Rectal smooth muscle tissue (tissue), 1 donor: ENCODE data around the gene ANTXR1.
A peak's percentile ranks its signal among the peaks of the same experiment; 100 is the strongest.

Experiments
- H3K27ac ChIP-seq: one replicate; pipeline ENCODE4 v1.7.0; 2013; ENCODE audit warnings: low read depth, low read length, inconsistent platforms
- H3K27me3 ChIP-seq: one replicate; pipeline ENCODE4 v1.7.0; 2013; ENCODE audit warnings: low read length; ENCODE audit not compliant: control insufficient read depth, insufficient read depth
- H3K36me3 ChIP-seq: one replicate; pipeline ENCODE4 v1.7.0; 2013; ENCODE audit warnings: low read length; ENCODE audit not compliant: control insufficient read depth, insufficient read depth
- H3K4me1 ChIP-seq: one replicate; pipeline ENCODE4 v1.7.0; 2013; ENCODE audit warnings: low read length; ENCODE audit not compliant: control insufficient read depth, insufficient read depth
- H3K4me3 ChIP-seq: one replicate; pipeline ENCODE4 v1.7.0; 2013; ENCODE audit warnings: low read length
- H3K9ac ChIP-seq: one replicate; pipeline ENCODE4 v1.7.0; 2013; ENCODE audit warnings: low read length

The ANTXR1 gene

GRCh38 chr2:69010437-69011194, 2.4 kb upstream of the ANTXR1 start:
- H3K4me1 ChIP-seq: peaks cover 3% of the 10 kb centered on the region
- H3K27ac ChIP-seq: no peak overlapping the region
- H3K27me3 ChIP-seq: peaks cover 3% of the 10 kb centered on the region
- H3K9ac ChIP-seq: no peak overlapping the region
- H3K4me3 ChIP-seq: no peak overlapping the region
- H3K36me3 ChIP-seq: no peaks in the 10 kb centered on the region

GRCh38 chr2:69011611-69012157, 1.3 kb upstream of the ANTXR1 start:
- no peak overlapping the region for H3K9ac ChIP-seq
- H3K27me3 ChIP-seq: peaks cover 3% of the 10 kb centered on the region
- no peaks in the 10 kb centered on the region for H3K36me3 ChIP-seq
- H3K4me3 ChIP-seq: no peak overlapping the region
- H3K4me1 ChIP-seq: peaks cover 3% of the 10 kb centered on the region
- H3K27ac ChIP-seq: no peak overlapping the region

- Histone ChIP-seq H3K4me3 (peak overlapping the region; percentile 85), H3K27me3 (peaks cover 3% of the 10 kb centered on the region), H3K36me3 (no peaks in the 10 kb centered on the region), H3K9ac (no peak overlapping the region), H3K4me1 (peaks cover 10% of the 10 kb centered on the region), H3K27ac (peak overlapping the region; percentile 90)
Observed at GRCh38 chr2:69012310-69013141, 453 bp upstream of the ANTXR1 start.

- H3K4me3 ChIP-seq: peak overlapping the region; percentile 85
- peaks cover 11% of the 10 kb centered on the region for H3K4me1 ChIP-seq
- peak overlapping the region; percentile 5 for H3K9ac ChIP-seq
- H3K27ac ChIP-seq: peak overlapping the region; percentile 90
- H3K27me3 ChIP-seq: peaks cover 3% of the 10 kb centered on the region
- no peaks in the 10 kb centered on the region for H3K36me3 ChIP-seq
Observed at GRCh38 chr2:69013840-69014821, 1.2 kb downstream of the ANTXR1 start.

DNA sequence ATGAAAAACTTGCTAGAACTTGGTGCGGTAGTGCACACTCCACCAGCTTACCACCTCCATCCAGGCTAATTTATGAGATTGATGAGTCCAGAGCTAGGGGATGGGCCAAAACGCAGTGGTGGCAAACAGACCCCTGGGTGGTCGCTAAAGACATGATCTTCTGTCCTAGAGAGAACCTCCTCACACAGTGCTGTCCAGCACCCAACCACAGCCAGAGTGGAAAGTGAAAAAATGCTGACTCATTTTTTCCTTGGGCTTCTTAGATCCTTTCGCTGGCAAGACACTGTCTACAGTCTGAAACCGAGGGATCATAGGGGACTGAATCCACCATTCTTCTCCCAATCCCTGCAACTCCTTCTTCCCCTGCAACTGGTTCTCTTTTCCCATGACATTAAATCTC, 4.1 kb downstream of the ANTXR1 start:
- peaks cover 3% of the 10 kb centered on the region for H3K27me3 ChIP-seq
- H3K36me3 ChIP-seq: no peaks in the 10 kb centered on the region
- H3K27ac ChIP-seq: peak overlapping the region; percentile 30
- no peak overlapping the region for H3K9ac ChIP-seq
- H3K4me1 ChIP-seq: peaks cover 20% of the 10 kb centered on the region
- peak overlapping the region; percentile 36 for H3K4me3 ChIP-seq

- H3K4me1 ChIP-seq: peaks cover 20% of the 10 kb centered on the region
Observed at GRCh38 chr2:69017835-69018234, 4.9 kb downstream of the ANTXR1 start.

DNA sequence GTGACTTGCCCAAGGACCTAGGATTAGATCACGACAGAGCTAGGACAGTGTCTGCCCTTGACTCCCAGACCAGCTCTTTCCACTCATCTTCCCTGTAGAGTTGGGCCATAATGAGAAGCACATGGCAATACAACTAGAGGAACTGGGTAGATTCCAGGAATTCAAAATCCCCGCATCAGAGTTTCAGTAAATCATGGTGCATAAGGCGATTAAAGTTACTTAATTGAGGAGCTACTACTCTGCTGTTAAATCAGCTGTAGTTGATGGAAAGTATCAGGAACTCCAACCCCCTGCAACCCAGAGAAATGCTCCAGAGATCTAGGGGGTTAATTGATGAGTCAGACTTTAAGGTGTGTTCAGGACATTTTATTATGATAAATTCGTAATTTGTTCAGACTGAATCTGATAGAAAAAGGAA, 5.7 kb downstream of the ANTXR1 start:
- Histone ChIP-seq H3K27me3 (peaks cover 1% of the 10 kb centered on the region), H3K27ac (no peak overlapping the region), H3K4me3 (no peak overlapping the region), H3K9ac (no peak overlapping the region), H3K4me1 (peaks cover 20% of the 10 kb centered on the region), H3K36me3 (no peaks in the 10 kb centered on the region)

More at GRCh38 chr2:69017835-69018234, 4.9 kb downstream of the ANTXR1 start:
- no peak overlapping the region for H3K9ac ChIP-seq
- no peak overlapping the region for H3K27ac ChIP-seq
- H3K36me3 ChIP-seq: no peaks in the 10 kb centered on the region
- no peak overlapping the region for H3K4me3 ChIP-seq
- peaks cover 3% of the 10 kb centered on the region for H3K27me3 ChIP-seq

- no peak overlapping the region for H3K9ac ChIP-seq
- no peak overlapping the region for H3K27ac ChIP-seq
- H3K27me3 ChIP-seq: no peaks in the 10 kb centered on the region
- no peaks in the 10 kb centered on the region for H3K36me3 ChIP-seq
- H3K4me3 ChIP-seq: no peak overlapping the region
- peaks cover 23% of the 10 kb centered on the region for H3K4me1 ChIP-seq
Observed at GRCh38 chr2:69020496-69021426, 7.8 kb downstream of the ANTXR1 start.

- Histone ChIP-seq H3K36me3 (no peaks in the 10 kb centered on the region), H3K27me3 (no peaks in the 10 kb centered on the region), H3K4me1 (peaks cover 30% of the 10 kb centered on the region), H3K4me3 (no peak overlapping the region), H3K9ac (no peak overlapping the region), H3K27ac (no peak overlapping the region)
Observed at GRCh38 chr2:69021727-69022126, 8.7 kb downstream of the ANTXR1 start.

DNA sequence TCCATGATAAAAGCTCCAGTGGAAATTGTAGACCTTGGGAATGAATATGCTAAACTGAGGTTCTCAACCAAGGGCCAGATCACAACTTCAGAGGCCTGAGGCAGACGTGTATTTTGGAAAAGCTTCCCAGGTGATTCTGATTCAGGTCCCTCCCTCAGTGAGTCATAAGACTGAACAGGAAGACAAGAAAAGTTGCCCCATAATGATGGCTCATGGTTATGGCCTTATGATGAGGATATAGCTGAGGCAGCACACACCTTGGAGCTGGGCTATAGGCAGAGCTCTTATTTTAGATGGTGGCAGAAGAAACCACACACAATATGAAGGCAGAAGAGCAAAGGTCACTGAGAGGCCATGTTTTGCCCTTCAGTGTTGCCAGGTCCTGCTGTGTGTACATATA, 9.6 kb downstream of the ANTXR1 start:
- Histone ChIP-seq H3K4me3 (no peak overlapping the region), H3K27ac (no peak overlapping the region), H3K9ac (no peak overlapping the region), H3K36me3 (no peaks in the 10 kb centered on the region), H3K4me1 (peaks cover 24% of the 10 kb centered on the region), H3K27me3 (no peaks in the 10 kb centered on the region)

DNA sequence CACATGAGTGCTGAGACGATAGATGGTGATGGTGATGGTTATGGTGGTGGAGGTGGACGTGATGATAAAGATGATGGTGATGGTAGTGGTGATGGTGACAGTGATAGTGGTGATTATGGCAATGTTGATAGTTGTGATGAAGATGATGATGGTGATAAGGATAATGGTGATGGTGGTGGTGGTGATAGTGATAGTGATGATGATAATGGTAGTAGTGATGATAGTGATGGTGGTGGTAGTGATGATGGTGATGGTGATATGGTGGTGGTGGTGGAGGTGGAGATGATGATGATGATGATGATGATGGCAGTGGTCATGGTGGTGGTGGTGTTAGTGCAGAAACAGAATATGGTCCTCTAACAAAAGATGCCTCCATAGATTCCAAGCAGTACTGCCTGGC, 10.3 kb downstream of the ANTXR1 start:
- Histone ChIP-seq H3K27ac (no peak overlapping the region), H3K4me3 (no peak overlapping the region), H3K4me1 (peaks cover 24% of the 10 kb centered on the region), H3K9ac (no peak overlapping the region), H3K36me3 (no peaks in the 10 kb centered on the region), H3K27me3 (no peaks in the 10 kb centered on the region)
